HL-60 (cell line): ENCODE measurements around the gene FMNL2.

Experiments used
- DNase-seq, 2 experiments: peaks; one replicate each; pipeline ENCODE4 v3.0.0-alpha.2; 2010 to 2020; ENCODE audit warnings: low read depth in 1 of 2, low spot score in 1 of 2
- H3K27ac ChIP-seq: fragments of 250-450 bp; sonication (Bioruptor Pico); replicated peaks from 2 replicates; pipeline ENCODE4 v1.5.1; 2020; ENCODE audit warnings: mild to moderate bottlenecking, moderate library complexity
- H3K27me3 ChIP-seq: fragments of 250-450 bp; sonication (Bioruptor Pico); 2 replicates; pipeline ENCODE4 v1.5.1; 2021; ENCODE audit warnings: mild to moderate bottlenecking, moderate library complexity; ENCODE audit not compliant: insufficient read depth, poor library complexity, severe bottlenecking
- H3K4me3 ChIP-seq: replicated peaks from 2 replicates; pipeline ENCODE4 v1.5.1; 2011; ENCODE audit warnings: mild to moderate bottlenecking, control low read depth, low read length; ENCODE audit not compliant: insufficient read depth
- GABPA ChIP-seq: IDR thresholded peaks from 2 replicates; pipeline ENCODE4 v1.6.1; 2012; ENCODE audit warnings: low read depth
- POLR2AphosphoS5 ChIP-seq: IDR thresholded peaks from 2 replicates; pipeline ENCODE4 v1.6.1; 2012; ENCODE audit warnings: low read depth
- SPI1 ChIP-seq: IDR thresholded peaks from 2 replicates; pipeline ENCODE4 v1.6.1; 2012; ENCODE audit warnings: low read depth, mild to moderate bottlenecking, borderline replicate concordance
- TF ChIP-seq, protein P1 (sequence below): IDR thresholded peaks from 2 replicates; pipeline ENCODE4 v1.6.1; 2012; ENCODE audit warnings: low read depth; ENCODE audit not compliant: insufficient replicate concordance
- TF ChIP-seq, protein P2 (sequence below): IDR thresholded peaks from one replicate; pipeline ENCODE4 v1.5.1; 2011; ENCODE audit warnings: low read length, control low read depth, inconsistent platforms; ENCODE audit not compliant: insufficient read depth

FMNL2 gene

DNA sequence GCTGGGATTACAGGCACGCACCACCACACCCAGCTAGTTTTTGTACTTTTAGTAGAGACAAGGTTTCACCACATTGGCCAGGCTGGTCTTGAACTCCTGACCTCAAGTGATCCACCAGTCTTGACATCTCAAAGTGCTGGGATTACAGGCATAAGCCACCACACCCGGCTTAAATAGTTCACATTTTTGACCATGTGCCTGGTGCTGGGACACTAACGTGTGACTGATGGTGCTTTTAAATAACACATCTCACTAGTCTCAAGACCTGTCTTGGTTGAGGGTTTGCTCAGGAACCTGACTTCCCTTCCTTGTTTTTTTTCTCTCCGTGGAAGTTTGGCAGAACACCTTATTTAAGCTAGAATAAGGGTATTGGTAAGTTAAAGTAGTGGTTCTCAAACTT is 8.5 kb downstream of the FMNL2 start:
- Histone ChIP-seq H3K4me3 (no peak overlapping the region), H3K27me3 (no peaks in the 10 kb centered on the region), H3K27ac (no peak overlapping the region)
- TF ChIP-seq, protein P1, sequence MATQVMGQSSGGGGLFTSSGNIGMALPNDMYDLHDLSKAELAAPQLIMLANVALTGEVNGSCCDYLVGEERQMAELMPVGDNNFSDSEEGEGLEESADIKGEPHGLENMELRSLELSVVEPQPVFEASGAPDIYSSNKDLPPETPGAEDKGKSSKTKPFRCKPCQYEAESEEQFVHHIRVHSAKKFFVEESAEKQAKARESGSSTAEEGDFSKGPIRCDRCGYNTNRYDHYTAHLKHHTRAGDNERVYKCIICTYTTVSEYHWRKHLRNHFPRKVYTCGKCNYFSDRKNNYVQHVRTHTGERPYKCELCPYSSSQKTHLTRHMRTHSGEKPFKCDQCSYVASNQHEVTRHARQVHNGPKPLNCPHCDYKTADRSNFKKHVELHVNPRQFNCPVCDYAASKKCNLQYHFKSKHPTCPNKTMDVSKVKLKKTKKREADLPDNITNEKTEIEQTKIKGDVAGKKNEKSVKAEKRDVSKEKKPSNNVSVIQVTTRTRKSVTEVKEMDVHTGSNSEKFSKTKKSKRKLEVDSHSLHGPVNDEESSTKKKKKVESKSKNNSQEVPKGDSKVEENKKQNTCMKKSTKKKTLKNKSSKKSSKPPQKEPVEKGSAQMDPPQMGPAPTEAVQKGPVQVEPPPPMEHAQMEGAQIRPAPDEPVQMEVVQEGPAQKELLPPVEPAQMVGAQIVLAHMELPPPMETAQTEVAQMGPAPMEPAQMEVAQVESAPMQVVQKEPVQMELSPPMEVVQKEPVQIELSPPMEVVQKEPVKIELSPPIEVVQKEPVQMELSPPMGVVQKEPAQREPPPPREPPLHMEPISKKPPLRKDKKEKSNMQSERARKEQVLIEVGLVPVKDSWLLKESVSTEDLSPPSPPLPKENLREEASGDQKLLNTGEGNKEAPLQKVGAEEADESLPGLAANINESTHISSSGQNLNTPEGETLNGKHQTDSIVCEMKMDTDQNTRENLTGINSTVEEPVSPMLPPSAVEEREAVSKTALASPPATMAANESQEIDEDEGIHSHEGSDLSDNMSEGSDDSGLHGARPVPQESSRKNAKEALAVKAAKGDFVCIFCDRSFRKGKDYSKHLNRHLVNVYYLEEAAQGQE, result no peak
- no peak for DNase-seq

DNA sequence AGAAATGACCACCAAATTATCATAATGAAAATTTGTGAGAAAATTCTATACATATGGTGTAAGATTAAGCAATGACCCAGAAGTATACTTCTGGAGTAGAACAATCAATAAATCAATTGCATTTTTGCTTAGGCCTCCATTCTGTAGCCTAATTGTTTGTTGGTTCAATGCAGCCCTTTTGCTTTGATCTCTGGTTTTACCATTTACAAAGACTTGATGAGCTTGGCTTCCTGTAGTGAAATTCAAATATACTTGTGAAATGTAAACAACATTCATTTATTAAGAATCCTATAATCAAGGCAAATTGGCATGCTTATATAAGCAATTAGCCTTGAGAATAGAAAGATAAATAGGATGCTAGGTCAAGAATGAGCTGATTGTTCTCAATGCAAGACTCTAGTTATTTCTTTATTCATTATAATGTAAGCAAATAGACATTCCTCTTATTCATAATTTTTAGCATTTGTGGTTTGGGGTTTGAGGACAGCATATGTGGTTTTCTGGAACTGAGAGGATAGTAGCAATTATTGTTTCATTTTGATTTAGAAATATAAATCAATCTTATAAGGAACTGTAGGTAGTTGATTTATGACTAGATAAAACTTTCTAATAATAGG is 9.7 kb downstream of the FMNL2 start:
- TF ChIP-seq GABPA, result no peak
- TF ChIP-seq, protein P2, sequence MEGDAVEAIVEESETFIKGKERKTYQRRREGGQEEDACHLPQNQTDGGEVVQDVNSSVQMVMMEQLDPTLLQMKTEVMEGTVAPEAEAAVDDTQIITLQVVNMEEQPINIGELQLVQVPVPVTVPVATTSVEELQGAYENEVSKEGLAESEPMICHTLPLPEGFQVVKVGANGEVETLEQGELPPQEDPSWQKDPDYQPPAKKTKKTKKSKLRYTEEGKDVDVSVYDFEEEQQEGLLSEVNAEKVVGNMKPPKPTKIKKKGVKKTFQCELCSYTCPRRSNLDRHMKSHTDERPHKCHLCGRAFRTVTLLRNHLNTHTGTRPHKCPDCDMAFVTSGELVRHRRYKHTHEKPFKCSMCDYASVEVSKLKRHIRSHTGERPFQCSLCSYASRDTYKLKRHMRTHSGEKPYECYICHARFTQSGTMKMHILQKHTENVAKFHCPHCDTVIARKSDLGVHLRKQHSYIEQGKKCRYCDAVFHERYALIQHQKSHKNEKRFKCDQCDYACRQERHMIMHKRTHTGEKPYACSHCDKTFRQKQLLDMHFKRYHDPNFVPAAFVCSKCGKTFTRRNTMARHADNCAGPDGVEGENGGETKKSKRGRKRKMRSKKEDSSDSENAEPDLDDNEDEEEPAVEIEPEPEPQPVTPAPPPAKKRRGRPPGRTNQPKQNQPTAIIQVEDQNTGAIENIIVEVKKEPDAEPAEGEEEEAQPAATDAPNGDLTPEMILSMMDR, result no peak
- no peak for TF ChIP-seq POLR2AphosphoS5
- no peak for TF ChIP-seq SPI1
- TF ChIP-seq, protein P1, result no peak
- Histone ChIP-seq H3K27me3 (no peaks in the 10 kb centered on the region), H3K27ac (no peak overlapping the region), H3K4me3 (no peak overlapping the region)
- no peak for DNase-seq

DNA sequence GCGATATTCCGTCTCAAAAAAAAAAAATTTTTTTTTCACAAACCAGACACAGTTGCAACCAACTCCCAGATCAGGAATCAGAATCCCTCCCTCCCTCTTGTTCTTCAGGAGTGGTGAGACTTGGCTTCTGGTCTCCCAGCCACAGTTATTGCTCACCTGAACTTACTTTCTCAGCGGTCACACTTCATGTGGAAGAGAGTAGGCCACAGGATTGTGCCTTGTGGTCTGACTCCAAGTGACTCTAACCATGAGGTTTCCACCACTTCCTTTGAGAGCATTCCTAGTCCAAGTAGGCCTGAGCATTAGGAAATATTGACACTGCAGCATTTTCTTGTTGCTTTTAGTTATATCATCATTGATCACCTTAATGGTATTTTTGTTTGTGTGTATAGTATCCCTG is 12.1 kb downstream of the FMNL2 start:
- Histone ChIP-seq H3K27ac (no peak overlapping the region), H3K27me3 (no peaks in the 10 kb centered on the region), H3K4me3 (no peak overlapping the region)
- DNase-seq, result no peak
- TF ChIP-seq POLR2AphosphoS5 (no peak), GABPA (no peak), SPI1 (no peak)
- TF ChIP-seq, protein P2, result no peak
- TF ChIP-seq, protein P1, result no peak

DNA sequence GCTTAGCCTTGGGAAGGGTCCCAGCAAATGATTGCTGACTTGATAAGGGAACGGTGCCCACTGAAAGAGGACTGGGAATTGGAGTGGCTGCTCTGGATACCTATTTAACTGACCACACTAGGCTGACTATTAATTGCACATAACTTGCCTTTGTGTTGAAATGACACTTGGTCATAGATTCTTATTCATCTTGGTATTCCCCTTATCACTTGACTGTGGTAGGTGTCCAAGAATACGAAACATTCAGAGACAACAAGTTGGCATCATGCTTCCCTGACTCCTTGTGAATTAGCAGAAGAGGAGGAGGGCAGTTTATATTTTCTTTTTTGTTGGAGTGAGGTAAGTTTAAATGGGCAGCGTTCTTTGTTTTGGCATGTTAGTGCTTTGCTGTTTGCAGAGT is 13.4 kb downstream of the FMNL2 start:
- H3K27me3 ChIP-seq, result no peaks in the 10 kb centered on the region
- no peak for TF ChIP-seq POLR2AphosphoS5
- no peak for TF ChIP-seq GABPA
- TF ChIP-seq, protein P2, result no peak
- TF ChIP-seq, protein P1, result no peak
- no peak for TF ChIP-seq SPI1
- no peak for DNase-seq
- H3K4me3 ChIP-seq, result no peak overlapping the region
- no peak overlapping the region for H3K27ac ChIP-seq
